NCI-H774 (cell line): ENCODE measurements around the gene FOXN4.

Experiments used
- DNase-seq: peaks from one replicate; lab custom pipeline; 2025; lab: John Stamatoyannopoulos, UW

FOXN4 gene

DNA sequence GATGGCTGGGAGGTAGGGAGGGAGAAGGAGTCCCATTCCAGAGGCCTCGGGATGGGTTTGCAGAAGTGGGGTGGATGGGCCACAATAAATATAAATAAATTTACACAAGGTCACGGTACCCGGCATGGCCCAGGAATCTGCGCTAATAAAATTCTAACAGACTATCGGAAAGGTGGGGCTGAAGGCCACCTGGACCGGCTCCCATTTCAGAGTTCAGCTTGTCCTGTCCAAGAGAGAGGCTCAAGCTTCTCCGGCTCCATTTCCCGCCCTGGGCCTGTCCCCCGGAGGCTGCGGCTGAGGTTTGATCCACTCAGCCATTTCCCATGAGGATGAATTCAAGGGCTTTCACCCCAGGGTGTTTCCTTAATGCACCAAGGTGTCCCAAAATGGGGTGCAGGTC, 30.2 kb downstream of the FOXN4 start:
- no peak for DNase-seq

DNA sequence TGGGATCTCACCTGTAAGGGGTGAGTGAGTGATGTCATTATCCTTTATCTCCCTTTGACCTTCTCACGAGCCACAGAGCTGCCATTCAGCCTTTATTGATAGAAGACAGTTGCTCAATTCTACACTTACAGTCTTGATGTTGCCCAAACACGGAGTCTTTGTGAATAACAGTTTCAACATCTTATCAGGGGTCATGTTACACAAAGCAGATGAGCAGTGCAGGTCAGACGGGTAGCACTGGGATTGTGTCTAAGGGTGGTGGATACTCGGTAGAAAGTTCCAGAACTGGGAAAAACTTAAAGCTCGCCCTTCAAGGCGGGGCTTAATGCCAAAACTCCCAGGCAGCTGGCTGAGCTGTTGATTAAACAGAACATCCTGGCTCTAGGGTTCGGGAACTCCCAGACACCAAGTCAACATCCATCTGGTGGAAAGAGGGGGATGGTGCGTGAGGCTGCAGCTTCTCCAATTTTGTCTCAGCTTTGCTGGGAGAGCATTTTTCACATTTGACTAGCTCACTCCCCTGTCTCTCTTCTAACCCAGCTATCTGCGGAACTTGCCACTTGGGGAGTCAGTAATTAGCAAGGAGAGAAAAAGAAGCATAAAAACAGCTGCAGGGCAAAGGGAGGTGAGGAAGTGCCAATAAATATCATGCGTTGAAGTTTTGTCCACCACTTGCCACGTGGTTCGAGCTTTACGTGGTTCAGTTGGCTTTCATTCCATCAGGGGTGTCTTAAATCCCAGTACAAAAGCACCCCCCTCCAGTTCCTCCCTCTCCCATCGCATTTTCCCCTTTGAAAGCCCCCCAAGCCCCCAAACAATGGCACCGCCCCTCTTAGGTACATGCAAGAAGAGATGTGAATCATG, 31.0 kb downstream of the FOXN4 start:
- DNase-seq: no peak

DNA sequence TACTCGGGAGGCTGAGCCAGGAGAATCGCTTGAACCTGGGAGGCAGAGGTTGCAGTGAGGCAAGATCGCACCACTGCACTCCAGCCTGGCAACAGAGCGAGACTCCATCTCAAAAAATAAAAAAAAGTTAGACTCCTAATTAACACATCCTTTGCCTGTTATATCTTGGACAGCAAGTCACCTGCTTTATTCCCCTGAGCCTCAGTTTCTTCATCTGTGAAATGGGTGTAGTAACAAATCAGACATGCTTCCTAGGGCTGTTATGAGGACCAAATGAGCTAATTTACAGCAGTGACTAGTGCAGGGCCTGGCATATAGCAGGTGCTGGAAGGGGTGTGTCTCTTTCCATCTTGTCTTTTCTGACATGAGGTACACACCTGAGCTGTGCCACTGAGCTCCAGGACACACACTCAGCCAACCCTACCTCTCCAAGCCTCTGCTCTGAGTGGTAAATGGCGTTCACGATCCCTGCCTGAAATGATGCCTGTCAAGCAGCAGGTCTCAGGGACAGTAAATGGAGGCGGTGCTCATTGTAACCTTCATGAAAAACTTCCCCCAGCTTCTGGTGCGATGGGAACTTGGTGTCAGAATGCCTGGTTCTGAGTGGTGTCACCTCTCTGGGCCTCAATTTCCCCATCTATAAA, 31.7 kb downstream of the FOXN4 start:
- no peak for DNase-seq

DNA sequence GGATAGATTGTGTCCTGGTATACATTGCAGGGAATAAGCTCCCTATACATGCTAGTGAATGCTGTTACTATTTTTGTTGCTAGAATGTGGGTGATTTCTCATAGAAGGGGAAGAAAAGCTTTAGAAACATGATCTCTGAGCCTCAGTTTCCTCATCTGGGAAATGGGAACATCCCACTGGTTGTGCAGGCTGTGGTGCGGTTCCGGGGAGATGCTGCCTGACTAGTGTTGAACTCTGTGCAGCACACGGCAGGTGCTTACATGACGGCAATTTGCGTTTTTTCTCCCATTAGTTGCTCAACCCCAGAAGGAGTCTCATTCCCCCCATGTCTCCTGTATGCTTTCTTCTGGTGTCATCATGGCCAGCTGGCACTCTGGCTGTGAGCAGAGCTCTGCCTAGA, 32.9 kb downstream of the FOXN4 start:
- no peak for DNase-seq

DNA sequence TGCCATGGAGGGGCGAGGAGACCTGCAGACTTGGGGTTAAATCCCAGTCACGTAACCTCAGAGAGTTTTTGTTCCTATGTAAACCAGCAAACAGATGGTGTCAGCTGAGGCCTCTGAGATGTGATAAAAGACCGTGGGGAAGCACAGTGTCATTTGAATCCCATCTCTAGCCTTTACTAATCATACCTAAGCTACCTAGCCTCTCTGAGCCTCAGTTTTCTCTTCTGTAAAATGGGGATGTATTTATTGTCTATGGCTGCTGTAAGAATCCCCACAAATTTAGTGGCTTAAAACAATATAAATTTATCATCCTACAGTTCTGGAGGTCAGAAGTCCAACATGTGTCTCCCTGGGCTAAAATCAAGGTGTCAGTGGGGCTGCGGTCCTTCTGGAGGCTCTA, 33.9 kb downstream of the FOXN4 start:
- no peak for DNase-seq

DNA sequence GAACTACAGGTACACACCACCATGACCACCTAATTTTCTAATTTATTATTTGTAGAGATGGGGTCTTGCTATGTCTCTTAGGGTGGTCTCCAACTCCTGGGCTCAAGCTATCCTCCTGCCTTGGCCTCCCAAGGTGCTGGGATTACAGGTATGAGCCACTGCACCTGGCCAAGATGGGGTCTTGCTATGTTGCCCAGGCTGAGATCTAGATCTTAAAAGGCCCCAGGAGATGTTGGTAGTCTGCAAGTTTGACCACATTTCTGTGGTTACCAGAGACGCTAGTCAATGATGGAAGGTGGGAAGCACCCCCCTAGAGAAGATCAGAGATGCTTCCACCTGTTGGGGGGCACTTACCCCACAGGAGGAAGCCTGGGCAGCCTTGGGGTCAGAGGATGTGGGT, 34.7 kb downstream of the FOXN4 start:
- DNase-seq: no peak

DNA sequence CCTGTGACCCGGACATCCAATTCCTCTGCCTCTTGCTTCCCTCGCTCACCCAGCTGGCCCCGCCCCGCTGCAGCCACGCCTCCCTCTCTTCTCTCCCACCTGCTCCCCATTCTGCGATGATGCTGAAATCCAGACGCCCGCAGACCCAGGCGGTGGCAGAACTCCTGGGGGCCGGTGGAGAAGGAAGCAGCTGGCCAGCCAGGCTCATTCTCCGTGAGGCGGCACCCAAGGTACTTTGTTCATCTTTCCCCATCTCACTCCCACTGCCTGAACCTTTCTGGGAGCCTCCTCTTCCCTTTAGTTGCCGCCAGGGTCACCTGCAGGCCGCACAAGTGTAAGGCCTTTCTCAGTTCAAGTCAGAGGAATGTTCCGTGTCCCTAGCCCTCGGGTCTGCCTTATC, 35.7 kb downstream of the FOXN4 start:
- peak; percentile 67 for DNase-seq

DNA sequence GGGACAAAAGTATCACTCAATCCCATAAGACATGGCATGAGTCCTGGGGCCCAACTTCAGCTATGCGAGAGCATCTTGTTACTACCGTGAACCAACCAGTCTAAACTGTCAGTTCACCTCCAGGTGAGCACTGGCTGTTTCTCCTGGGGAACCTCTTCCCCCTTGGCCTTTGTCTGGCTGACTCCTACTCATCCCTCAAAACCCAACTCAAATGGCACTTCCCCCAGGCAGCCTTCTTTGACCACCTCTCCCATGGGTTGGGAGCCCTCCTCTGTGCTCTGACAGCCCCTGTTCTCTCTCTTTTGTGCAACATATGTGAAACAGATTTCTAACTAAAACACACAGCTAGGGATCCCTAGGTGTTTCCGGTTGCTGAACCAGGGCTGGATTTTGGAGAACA, 37.7 kb downstream of the FOXN4 start:
- no peak for DNase-seq

DNA sequence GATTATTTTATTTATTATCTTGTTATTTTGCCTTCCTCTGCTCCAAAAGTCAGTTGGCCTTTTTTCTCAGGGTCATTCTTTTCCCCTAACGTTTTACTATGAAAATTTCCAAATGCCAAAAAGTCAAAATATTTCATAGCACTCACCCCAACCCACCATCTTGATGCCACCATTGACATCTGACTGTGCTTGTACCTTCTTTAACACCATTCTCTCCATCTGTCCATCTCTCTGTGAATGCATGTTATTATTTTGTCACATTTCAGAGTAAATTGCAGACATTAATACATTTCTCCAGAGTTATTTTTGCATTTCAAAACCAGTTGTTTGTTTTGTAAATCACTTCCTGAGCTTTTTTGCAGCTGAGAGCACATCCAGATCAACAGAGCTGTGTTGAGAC, 38.6 kb downstream of the FOXN4 start:
- no peak for DNase-seq

DNA sequence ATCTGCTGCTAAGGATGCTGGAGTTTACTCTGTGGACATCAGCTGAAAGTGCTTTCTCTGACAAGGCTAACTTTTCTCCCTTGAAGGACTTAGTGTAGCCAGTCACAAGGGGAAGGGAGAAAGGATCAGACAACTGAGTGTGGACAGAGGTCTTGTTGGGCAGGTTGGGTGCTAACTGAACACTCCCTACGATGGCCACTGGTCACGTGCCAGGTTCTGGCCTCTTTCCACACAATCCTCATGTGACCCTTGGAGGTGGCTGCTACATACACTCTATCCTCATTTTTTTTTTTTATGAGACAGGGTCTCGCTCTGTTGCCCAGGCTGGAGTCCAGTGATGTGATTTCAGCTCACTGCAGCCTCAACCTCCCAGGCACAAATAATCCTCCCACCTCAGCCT, 39.7 kb downstream of the FOXN4 start:
- DNase-seq: no peak

DNA sequence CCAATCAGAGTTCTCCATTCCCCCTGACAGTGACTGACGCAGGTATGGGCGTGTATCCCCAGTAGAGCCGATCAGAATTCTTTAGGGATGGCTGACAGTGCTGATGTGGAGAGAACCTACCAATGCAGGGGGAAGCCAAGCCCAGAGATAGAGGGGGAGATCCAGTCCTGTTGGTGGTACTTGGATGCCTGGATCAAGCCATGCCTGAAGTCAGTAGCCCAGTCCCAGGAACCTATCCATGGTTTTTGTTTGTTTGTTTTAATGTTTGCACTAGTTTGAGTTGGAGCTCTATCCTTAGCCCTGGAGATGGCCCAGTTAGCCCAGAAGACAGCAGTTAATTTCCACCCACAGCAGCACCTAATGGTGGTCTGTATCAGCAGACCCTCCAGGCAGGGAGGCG, 40.2 kb downstream of the FOXN4 start:
- DNase-seq: no peak

DNA sequence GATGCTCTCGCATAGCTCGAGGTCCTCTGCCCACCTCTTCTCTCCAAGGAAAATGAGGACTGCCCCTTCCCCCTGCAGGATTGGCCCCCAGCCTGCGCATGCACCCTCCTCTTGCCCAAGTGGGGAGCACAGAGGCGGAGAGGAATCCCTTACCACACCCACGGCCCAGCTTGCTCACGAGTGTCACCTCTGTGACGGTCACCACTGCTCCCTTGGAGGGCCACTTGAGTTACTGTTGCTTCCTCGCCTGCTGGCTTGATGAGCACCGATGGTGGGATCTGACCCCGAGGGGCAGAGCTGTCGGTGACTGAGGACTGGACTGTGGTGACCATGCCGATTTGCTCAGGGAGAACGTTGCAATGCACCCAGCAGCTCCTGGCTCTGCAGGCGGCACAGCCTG, 41.7 kb downstream of the FOXN4 start:
- no peak for DNase-seq

DNA sequence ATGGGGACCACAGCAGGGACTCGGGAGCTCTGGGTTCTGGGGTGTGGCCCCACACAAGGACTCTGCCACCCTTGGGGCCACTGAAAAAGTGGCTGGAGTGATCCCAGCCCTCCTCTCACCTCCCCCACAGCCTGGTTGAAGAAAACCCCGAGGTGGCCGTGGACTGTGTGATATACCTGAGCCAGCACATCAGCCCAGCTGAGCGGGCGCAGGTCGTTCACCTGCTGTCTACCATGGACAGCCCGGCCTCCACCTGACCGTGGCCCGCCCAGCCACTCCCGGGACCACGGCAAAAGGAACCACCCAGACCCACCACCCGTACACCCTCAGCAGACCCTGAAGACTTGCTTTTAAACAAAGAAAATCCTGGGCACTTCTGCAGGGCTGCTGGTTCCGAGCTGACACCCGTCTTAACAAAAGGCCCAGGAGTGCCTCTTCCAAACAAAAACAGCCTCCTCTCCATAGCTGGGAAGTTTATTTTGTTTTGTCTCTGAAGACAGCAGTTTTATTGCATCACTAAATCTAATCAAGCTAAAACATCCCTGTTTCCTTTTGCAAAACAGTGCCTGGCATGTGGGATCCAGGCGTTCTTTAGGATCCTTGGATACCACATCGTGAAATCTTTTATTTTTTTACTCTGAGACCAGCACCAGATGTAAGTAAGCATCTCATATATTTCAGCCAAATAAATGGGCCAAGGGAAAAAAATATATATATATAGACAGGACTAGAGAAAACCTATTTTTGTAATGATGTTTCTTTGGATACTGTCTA, 42.8 kb downstream of the FOXN4 start:
- no peak for DNase-seq

DNA sequence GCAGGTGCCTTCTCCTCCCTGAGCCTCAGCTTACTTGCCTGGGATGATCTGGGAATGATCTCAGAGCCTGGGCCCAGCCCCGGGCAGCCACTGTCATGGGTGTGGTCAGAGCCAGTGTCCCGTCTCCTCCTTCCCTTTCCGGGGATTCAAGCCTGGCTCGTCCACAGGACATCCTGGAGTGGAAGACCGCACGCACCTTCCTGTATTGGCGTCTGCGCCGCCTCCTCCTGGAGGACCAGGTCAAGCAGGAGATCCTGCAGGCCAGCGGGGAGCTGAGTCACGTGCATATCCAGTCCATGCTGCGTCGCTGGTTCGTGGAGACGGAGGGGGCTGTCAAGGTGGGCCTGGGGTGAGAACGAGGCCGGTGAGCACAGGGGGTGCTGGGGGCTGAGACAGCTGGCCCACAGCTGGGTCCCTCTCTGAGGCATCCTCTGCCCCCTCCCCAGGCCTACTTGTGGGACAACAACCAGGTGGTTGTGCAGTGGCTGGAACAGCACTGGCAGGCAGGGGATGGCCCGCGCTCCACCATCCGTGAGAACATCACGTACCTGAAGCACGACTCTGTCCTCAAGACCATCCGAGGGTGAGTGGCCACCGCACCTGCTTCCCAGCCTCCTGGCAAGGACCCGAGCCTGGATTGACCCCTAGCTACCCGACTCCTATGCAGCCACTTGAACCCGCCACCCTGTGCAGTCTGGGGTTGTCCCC, 44.0 kb downstream of the FOXN4 start:
- no peak for DNase-seq

DNA sequence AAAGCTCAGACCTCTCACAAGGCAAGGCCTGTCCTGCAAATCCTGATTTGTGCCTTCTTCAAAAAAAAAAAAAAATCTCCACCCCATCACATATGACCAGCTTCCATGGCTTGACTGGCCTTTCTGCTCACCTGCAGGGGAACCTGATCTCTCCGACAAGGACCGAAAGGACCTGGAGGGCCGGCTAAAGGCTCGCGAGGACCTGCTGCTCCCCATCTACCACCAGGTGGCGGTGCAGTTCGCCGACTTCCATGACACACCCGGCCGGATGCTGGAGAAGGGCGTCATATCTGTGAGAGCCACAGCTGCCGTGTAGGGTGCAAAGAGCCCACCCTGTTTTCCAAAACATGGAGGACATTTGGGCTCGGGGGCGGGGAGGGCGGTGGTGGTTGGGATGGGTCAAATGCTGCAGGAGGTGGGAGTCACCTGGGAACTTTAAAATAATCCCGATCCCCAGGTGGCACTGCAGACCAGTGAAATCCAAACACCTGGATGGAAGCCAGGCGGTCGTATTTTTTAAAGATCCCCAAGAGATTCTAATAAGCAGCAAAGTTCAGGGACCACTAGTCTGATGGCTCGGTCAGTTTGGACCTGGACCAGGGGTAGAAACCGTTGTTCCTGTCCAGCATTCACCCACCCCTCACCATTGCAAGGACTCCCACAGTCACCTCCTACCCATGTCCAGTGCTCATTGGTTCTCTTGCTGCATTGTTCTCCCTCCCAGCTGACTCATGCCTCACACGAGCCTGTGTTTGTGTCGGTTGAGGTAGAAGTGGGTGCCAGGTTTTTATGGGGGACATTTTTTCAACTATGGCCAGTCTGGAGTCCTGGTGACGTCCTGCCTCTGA, 44.8 kb downstream of the FOXN4 start:
- DNase-seq: peak; percentile 87

DNA sequence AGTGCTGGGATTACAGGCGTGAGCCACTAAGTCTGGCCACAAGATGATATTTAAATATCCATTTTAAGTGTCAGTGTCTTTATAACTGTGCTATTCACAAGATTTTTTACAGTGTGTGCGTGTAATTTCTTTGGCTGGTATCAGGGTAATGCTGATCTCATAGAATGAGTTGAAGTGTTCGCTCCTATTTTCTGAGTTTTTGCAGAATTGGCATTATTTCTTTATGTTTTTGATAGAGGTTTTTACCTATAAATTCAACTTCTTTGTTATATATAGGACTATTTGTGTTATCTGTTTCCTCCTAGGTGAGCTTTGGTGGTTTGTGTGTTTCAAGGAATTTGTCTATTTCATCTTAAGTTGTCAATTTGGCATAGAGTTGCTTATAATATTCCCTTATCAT, 45.6 kb downstream of the FOXN4 start:
- DNase-seq: no peak

DNA sequence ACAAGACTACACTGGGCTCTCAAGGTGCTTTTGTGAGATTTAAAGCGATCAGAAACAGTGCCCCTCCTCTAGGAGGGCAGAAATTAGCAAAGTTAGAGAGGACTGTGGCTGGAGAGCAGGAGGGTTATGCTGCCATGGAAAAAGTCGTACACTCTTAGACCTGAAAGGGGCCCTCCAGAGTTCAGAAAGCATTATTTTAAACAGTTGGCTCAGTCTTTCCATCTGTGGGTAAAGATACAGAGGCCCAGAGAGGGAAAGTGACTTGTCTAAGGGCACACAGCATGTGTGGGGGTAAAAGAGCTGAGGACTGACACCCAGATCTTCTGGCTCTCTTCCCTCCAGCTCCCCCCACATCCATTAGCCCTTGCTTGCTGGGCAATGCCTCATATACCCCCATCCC, 47.1 kb downstream of the FOXN4 start:
- DNase-seq: no peak

DNA sequence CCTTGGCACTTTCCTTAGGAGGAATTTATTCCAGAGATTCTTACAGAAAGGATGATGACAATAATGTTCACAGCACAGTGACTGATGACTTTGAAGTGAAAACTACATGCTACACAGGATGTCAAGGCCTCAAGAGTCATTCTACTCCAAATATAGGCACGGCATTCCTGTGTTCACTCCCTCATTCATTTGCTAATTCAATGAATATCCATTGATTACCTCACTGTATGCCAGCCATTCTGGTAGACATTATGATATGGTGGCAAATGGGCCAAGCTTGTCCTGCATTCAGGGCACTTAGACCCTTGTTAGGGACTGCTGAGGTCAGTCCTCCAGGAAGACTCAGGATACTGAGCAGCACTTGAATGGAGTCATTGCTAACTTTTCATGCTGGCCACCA, 48.0 kb downstream of the FOXN4 start:
- no peak for DNase-seq

DNA sequence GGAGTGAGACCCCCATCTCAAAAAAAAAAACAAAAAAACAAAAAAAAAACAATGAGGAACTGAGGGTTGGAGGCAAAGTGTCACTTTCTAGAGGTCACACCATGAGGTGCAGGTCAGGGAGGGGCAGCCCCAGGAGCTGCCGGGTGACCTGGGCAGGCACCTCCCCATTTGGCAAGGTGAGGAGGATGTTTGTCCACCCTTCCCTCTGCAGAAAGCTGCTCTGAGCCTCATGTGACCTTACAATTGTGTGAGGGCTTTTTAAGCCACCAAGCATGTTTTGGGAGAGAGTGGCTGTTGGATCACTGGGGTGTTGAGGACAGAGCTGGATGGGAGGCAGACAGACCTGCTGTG, 49.6 kb downstream of the FOXN4 start:
- DNase-seq: no peak

DNA sequence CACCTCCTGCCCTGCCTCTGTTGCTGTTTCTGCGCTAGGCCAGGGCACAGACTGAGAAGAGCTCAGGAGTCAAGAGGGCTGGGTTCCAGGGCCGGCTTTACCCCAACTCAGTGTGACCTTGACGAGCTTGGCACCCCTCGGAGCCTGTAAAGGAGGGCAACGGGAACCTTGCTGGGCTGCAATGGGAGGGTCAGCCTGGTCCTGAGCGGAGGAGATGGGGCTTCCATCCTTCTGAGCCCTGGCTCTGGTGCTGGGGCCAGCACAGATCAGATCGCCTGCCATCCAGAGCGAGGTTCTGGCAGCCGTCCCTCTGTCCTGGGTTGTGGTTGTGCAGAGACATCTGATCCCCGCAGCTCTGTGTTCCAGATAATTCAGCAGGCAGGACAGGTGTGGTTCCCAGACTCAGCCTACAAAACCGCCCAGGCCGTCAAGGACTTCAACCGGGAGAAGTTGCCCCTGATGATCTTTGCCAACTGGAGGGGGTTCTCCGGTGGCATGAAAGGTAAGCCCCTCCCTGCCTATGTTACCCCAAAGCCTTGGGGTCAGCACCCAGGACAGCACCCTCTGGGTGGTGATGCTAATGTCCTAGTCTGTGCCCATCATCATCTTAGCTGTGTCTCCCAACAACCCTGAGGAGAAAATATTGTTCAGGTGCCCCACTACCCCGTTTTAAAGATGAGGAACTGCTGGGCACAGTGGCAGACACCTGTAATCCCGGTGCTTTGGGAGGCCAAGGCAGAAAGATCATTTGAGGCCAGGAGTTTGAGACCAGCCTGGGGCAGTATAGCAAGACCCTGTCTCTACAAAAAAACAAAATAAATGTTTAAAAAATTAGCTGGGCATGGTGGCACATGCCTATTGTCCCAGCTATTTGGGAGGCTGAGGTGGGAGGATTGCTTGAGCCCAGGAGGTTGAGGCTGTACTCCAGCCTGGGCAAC, 50.2 kb downstream of the FOXN4 start:
- no peak for DNase-seq
